Measurements from ENCODE around the gene PPARG. TPM values are rescaled to one million over a fixed set of nuclear protein-coding genes. Genes with fewer than 3 reads are reported as not detected.

PPARG gene
- total and polyA plus RNA-seq, 2 of the 8 experiments (the other 6 are each of a cell fraction or from before 2014, with no cell fraction given), result 0.06 TPM; not detected in 1

DNA sequence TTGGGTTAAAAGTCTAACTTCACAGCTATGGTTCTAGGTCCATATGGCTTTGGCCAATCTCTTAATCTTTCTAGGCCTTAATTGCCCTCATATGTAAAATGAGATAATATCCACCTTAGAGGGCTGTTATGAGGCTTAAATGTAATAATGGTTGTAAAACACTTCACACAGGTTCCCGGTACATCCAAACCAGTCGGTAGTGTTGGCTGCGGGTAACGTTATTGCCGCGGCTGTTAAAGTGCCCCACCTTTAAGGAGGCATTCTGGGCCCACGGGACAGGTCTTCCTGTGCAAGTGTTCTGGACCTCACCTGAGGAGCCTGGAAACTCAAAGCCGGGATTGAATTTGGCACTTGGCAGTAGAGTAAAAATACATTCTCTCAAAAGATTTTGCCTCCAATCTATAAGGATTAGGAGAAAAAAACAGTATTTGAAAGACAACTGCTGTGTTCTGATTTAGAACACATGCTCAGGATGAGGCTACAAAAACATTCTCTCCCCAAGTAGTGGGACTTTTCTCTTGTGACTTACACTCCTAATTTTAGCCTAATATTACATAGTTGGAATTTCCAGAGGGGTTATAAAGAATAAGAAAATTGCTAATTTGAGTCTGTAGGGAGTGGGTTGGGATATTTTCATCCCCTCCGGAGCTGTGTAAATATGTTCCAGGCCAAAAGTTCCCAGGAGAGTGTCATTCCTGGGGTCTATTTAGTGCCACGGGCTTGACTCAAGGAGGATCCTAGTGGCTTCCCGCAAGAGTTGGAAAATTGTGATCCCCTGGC lies 150.5 kb downstream of the PPARG start:
- 91% methylated on average over 11 of the region's 11 CpGs; no CpG with 5 or more reads in 1 of the 2 experiments for WGBS, 2 experiments (ENCODE audit: extremely low coverage in 1 of 2, insufficient coverage in 1 of 2, insufficient read length in 1 of 2, insufficient replicate concordance in 2 of 2, low coverage in 1 of 2, low lambda C conversion rate in 2 of 2, missing lambda C conversion rate in 1 of 2)
- H2BK12ac ChIP-seq (ENCODE audit: low read depth, low read length), result no peak overlapping the region
- H3K4me3 ChIP-seq (ENCODE audit: extremely low read depth in 1 of 4, insufficient read depth in 2 of 4, low read depth in 3 of 4, low read length in 4 of 4), result no peak overlapping the region
- no peak overlapping the region for H2BK15ac ChIP-seq (ENCODE audit: low read length)
- H3K4ac ChIP-seq (replicated peaks; ENCODE audit: insufficient read length, low read depth, low read length), result no peak overlapping the region
- no peak overlapping the region for H3K27ac ChIP-seq (ENCODE audit: low read depth, low read length)
- H3K9ac ChIP-seq (replicated peaks in 1 of 4; ENCODE audit: extremely low read depth in 1 of 4, low read depth in 3 of 4, low read length in 3 of 4), result no peak overlapping the region
- no peak overlapping the region for H3K18ac ChIP-seq (ENCODE audit: extremely low read depth, low read length)
- H2AFZ ChIP-seq (ENCODE audit: low read length), result no peak overlapping the region
- peaks cover 0 to 2% (median 0%) of the 10 kb centered on the region in 4 experiments; a peak in 3 of 7 replicates for H3K27me3 ChIP-seq (replicated peaks in 1 of 4; ENCODE audit: control insufficient read depth in 3 of 4, extremely low read depth in 1 of 4, insufficient read depth in 3 of 4, low read length in 3 of 4)
- no peak overlapping the region for H4K5ac ChIP-seq (ENCODE audit: insufficient read length, low read depth, low read length)
- H4K20me1 ChIP-seq (replicated peaks in 1 of 2; ENCODE audit: control insufficient read depth in 1 of 2, insufficient read depth in 2 of 2, low read length in 2 of 2), result no peaks in the 10 kb centered on the region
- no peak overlapping the region for H2AK5ac ChIP-seq (ENCODE audit: low read depth, low read length)
- no peak for DNase-seq (ENCODE audit: low read depth in 1 of 2, low spot score in 2 of 2)
- no peak for TF ChIP-seq TAF7 (optimal IDR thresholded peaks at IDR 0.05; ENCODE audit: borderline replicate concordance, low read depth, low read length)
- no peak for TF ChIP-seq GABPA (IDR thresholded peaks at IDR 0.05; ENCODE audit: borderline replicate concordance, insufficient read depth, low read length)
- no peak for TF ChIP-seq SP2 (IDR thresholded peaks at IDR 0.05; ENCODE audit: low read length)
- TF ChIP-seq, protein P1, sequence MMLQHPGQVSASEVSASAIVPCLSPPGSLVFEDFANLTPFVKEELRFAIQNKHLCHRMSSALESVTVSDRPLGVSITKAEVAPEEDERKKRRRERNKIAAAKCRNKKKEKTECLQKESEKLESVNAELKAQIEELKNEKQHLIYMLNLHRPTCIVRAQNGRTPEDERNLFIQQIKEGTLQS (IDR thresholded peaks at IDR 0.05; ENCODE audit: insufficient read depth, low read depth, low read length), result no peak
- H3K4me2 ChIP-seq (ENCODE audit: insufficient read depth in 1 of 2, low read depth in 2 of 2, low read length in 2 of 2), result no peak overlapping the region
- no peak overlapping the region for H2BK120ac ChIP-seq (replicated peaks; ENCODE audit: low read depth, low read length)
- ChIA-PET CTCF (ENCODE audit: partially characterized antibody) (interaction anchor here (1.0 kb wide), 1 partner anchor 11 kb away, joined by 3 read pairs; no protein-coding TSS in a partner anchor), POLR2A (ENCODE audit: partially characterized antibody) (no interaction called here)
- H2BK5ac ChIP-seq (ENCODE audit: low read depth, low read length), result no peak overlapping the region
- H3K23ac ChIP-seq (ENCODE audit: insufficient read length), result no peak overlapping the region
- H4K91ac ChIP-seq (replicated peaks; ENCODE audit: insufficient read length, low read length), result no peak overlapping the region
- no peak overlapping the region for H2BK20ac ChIP-seq (ENCODE audit: low read length)
- no peak overlapping the region for H4K8ac ChIP-seq (ENCODE audit: extremely low read depth, insufficient read depth, low read length)
- H3K79me1 ChIP-seq (ENCODE audit: low read depth, low read length), result no peaks in the 10 kb centered on the region
- no peaks in the 10 kb centered on the region; a peak in 1 of 8 replicates for H3K36me3 ChIP-seq (ENCODE audit: control insufficient read depth in 2 of 4, insufficient read depth in 4 of 4, low read length in 3 of 4)
- FAIRE-seq, result no peak
- no peak overlapping the region for H3K56ac ChIP-seq (replicated peaks; ENCODE audit: insufficient read length, low read depth, low read length)
- no peaks in the 10 kb centered on the region for H3K79me2 ChIP-seq (ENCODE audit: control insufficient read depth in 1 of 2, insufficient read depth in 2 of 2, low read length in 2 of 2)
- H3K23me2 ChIP-seq (ENCODE audit: low read depth, low read length), result no peaks in the 10 kb centered on the region
- H3K4me1 ChIP-seq (replicated peaks in 1 of 4; ENCODE audit: control insufficient read depth in 3 of 4, insufficient read depth in 4 of 4, low read length in 3 of 4), result peaks cover 0 to 9% (median under 1%) of the 10 kb centered on the region in 4 experiments; a peak in 4 of 7 replicates
- no peaks in the 10 kb centered on the region for H3K9me3 ChIP-seq (ENCODE audit: insufficient read depth in 2 of 2, low read depth in 1 of 2, low read length in 1 of 2)
- no peak overlapping the region for H3K14ac ChIP-seq (ENCODE audit: insufficient read length)
